K562 (cell line): ENCODE measurements around the gene TRIM27. TPM values are rescaled to one million over a fixed set of nuclear protein-coding genes. Genes with fewer than 3 reads are reported as not detected.

ENCODE experiments used
- BRCA1 ChIP-seq, 2 experiments: fragments of 450-650 bp in 1 of 2; sonication (generic) in 1 of 2; formaldehyde crosslinking in 1 of 2; IDR thresholded peaks; 2 replicates each; pipeline versions ENCODE4 v1.5.0 to v1.6.1; 2017 to 2020; ENCODE audit warnings: mild to moderate bottlenecking in 1 of 2, missing genetic modification reagents in 1 of 2
- GABPB1 ChIP-seq: sonication (generic); formaldehyde crosslinking; IDR thresholded peaks from 2 replicates; pipeline ENCODE4 v1.8.0; 2022; ENCODE audit warnings: mild to moderate bottlenecking, missing genetic modification reagents
- MYBL2 ChIP-seq, 2 experiments: fragments of 450-650 bp in 1 of 2; sonication (generic) in 1 of 2; formaldehyde crosslinking in 1 of 2; IDR thresholded peaks; 2 replicates each; pipeline versions ENCODE4 v1.6.1 to v1.8.1; 2017 to 2022; ENCODE audit warnings: borderline replicate concordance in 1 of 2, inconsistent platforms in 1 of 2, low read depth in 1 of 2, mild to moderate bottlenecking in 1 of 2, missing genetic modification reagents in 1 of 2, moderate library complexity in 1 of 2
- NR3C1 ChIP-seq: sonication (generic); formaldehyde crosslinking; IDR thresholded peaks from 2 replicates; pipeline ENCODE4 v1.8.1; 2022; ENCODE audit warnings: missing genetic modification reagents
- PHF8 ChIP-seq: fragments of 200-600 bp; sonication (generic); IDR thresholded peaks from 2 replicates; pipeline ENCODE4 v1.6.1; 2012; ENCODE audit warnings: mixed run types, mild to moderate bottlenecking, inconsistent platforms, low read length, moderate library complexity, borderline replicate concordance
- POLR2B ChIP-seq: fragments of 450-650 bp; IDR thresholded peaks from 2 replicates; pipeline ENCODE4 v1.6.1; 2018; ENCODE audit warnings: low read depth; ENCODE audit not compliant: partially characterized antibody
- POLR2G ChIP-seq: fragments of 200-400 bp; formaldehyde crosslinking; IDR thresholded peaks from 2 replicates; pipeline ENCODE4 v1.6.1; 2017; ENCODE audit warnings: low read depth, mild to moderate bottlenecking, antibody characterized with exemption, low read length, moderate library complexity
- POLR3A ChIP-seq: IDR thresholded peaks from 2 replicates; pipeline ENCODE4 v1.6.1; 2011; ENCODE audit warnings: borderline replicate concordance, mild to moderate bottlenecking, moderate library complexity; ENCODE audit not compliant: insufficient read length, insufficient read depth; ENCODE audit errors: extremely low read depth
- PPARD ChIP-seq: fragments of 250-450 bp; sonication (Bioruptor Pico); IDR thresholded peaks from 2 replicates; pipeline ENCODE4 v1.8.0; 2022; ENCODE audit warnings: inconsistent platforms, mild to moderate bottlenecking, moderate library complexity
- PYGO2 ChIP-seq: fragments of 450-650 bp; IDR thresholded peaks from 2 replicates; pipeline ENCODE4 v1.6.1; 2016; ENCODE audit warnings: mild to moderate bottlenecking, missing genetic modification characterization, moderate library complexity, missing compliant biosample characterization
- RBBP5 ChIP-seq: fragments of 200-600 bp; sonication (generic); IDR thresholded peaks from 2 replicates; pipeline ENCODE4 v1.6.1; 2012; ENCODE audit warnings: borderline replicate concordance, mild to moderate bottlenecking, low read length, control low read depth, inconsistent platforms; ENCODE audit not compliant: insufficient read depth, poor library complexity, severe bottlenecking
- RBM25 ChIP-seq: fragments of 200-400 bp; formaldehyde crosslinking; IDR thresholded peaks from 2 replicates; pipeline ENCODE4 v1.6.1; 2018; ENCODE audit warnings: low read length, low read depth, moderate library complexity; ENCODE audit not compliant: severe bottlenecking
- TFAM ChIP-seq: fragments of 250-450 bp; sonication (Bioruptor Pico); conservative IDR thresholded peaks from 2 replicates; pipeline ENCODE4 v1.5.0; 2021; ENCODE audit warnings: mild to moderate bottlenecking, moderate library complexity
- XRCC5 ChIP-seq: fragments of 200-400 bp; formaldehyde crosslinking; IDR thresholded peaks from 2 replicates; pipeline ENCODE4 v1.6.1; 2017; ENCODE audit warnings: low read depth, mild to moderate bottlenecking, low read length
- ZBTB17 ChIP-seq: fragments of 450-650 bp; formaldehyde crosslinking; IDR thresholded peaks from 2 replicates; pipeline ENCODE4 v1.4.0; 2020; ENCODE audit warnings: mild to moderate bottlenecking
- polyA plus RNA-seq, 8 experiments: library from polyadenylated mRNA; depleted of rRNA in 4 of 8; stranded (reverse) in 5 of 8; unstranded in 3 of 8; fragments of >200 nt; fragmentation: Nextera tagmentation in 2 of 8; fragmentation: Illumina TruSeq in 1 of 8; extraction: Ambion mirVana in 2 of 8; extraction: Trizol in 1 of 8; gene quantifications; 2 replicates each; pipeline versions ENCODE4 v1.2.1 to v1.2.3, GENCODE V29; 2011 to 2014; ENCODE audit warnings: inconsistent platforms in 1 of 8, missing spikeins in 1 of 8
- total RNA-seq, 7 experiments: library from RNA; depleted of rRNA in 6 of 7; stranded (reverse); fragments of >200 nt in 6 of 7; fragmentation: Illumina TruSeq in 2 of 7; extraction: Trizol in 2 of 7; gene quantifications; 2 replicates each; pipeline versions ENCODE4 v1.2.1 to v1.2.3, GENCODE V29; 2011 to 2021; ENCODE audit warnings: low replicate concordance in 1 of 7
- TF ChIP-seq, protein P1 (sequence below): fragments of 450-650 bp; IDR thresholded peaks from 2 replicates; pipeline ENCODE4 v1.6.1; 2017; ENCODE audit warnings: antibody characterized with exemption, mild to moderate bottlenecking
- TF ChIP-seq, protein P2 (sequence below): sonication (generic); formaldehyde crosslinking; IDR thresholded peaks from 2 replicates; pipeline ENCODE4 v1.8.1; 2022; ENCODE audit warnings: missing genetic modification reagents
- TF ChIP-seq, protein P3 (sequence below): fragments of 450-650 bp; conservative IDR thresholded peaks from 2 replicates; pipeline ENCODE4 v1.6.1; 2016; ENCODE audit warnings: missing genetic modification characterization, low read depth, mild to moderate bottlenecking, control low read depth, missing compliant biosample characterization

Gene TRIM27
- total and polyA plus RNA-seq, 9 of the 15 experiments (the other 6 are each of a cell fraction or from before 2014, with no cell fraction given): 37.7 to 235 (median 122) TPM

DNA sequence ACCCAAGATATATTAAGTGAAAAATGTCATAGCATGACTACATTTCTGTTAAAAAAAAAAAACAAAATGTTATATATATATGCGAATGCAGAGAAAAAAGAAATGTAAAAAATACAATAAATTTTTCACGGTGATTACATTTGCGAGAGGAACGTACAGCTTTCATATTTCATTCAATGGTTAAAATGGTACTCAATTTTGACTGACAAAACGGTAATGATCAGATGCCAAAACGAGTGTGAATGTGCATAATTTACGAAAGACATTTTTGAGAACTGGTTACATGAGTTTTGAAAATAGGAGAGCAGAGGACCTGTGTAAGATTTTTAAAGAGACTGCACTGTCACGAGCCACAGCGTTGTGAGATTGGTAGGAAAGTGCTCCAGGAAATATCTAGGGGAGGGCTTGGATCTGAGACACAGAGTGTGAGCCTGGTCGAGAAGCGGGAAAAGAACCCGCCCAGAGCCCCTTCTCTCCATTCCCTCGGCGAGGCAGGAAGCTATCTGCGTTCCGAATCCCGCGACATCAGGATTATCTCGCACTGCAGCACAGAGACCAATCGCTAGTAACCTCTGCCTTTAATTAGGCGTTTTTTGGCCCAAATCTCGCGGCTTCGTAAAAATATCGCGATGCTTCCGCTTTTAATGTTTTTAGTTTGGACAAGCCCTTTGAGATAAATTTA lies 28.5 kb downstream of the TRIM27 start (continued):
- peak; percentile 90 for TF ChIP-seq POLR2B
- no peak for TF ChIP-seq ZBTB17 (CRISPR knock-in tag)
- TF ChIP-seq POLR3A: no peak
- TF ChIP-seq, protein P1, sequence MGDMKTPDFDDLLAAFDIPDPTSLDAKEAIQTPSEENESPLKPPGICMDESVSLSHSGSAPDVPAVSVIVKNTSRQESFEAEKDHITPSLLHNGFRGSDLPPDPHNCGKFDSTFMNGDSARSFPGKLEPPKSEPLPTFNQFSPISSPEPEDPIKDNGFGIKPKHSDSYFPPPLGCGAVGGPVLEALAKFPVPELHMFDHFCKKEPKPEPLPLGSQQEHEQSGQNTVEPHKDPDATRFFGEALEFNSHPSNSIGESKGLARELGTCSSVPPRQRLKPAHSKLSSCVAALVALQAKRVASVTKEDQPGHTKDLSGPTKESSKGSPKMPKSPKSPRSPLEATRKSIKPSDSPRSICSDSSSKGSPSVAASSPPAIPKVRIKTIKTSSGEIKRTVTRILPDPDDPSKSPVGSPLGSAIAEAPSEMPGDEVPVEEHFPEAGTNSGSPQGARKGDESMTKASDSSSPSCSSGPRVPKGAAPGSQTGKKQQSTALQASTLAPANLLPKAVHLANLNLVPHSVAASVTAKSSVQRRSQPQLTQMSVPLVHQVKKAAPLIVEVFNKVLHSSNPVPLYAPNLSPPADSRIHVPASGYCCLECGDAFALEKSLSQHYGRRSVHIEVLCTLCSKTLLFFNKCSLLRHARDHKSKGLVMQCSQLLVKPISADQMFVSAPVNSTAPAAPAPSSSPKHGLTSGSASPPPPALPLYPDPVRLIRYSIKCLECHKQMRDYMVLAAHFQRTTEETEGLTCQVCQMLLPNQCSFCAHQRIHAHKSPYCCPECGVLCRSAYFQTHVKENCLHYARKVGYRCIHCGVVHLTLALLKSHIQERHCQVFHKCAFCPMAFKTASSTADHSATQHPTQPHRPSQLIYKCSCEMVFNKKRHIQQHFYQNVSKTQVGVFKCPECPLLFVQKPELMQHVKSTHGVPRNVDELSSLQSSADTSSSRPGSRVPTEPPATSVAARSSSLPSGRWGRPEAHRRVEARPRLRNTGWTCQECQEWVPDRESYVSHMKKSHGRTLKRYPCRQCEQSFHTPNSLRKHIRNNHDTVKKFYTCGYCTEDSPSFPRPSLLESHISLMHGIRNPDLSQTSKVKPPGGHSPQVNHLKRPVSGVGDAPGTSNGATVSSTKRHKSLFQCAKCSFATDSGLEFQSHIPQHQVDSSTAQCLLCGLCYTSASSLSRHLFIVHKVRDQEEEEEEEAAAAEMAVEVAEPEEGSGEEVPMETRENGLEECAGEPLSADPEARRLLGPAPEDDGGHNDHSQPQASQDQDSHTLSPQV: peak; percentile 75
- no peak for TF ChIP-seq NR3C1
- 0 out of 2 replicates have a peak, but pooled peaks have one; percentile 50 for TF ChIP-seq XRCC5
- TF ChIP-seq PPARD: no peak
- no peak for TF ChIP-seq GABPB1 (CRISPR knock-in tag)
- TF ChIP-seq MYBL2 (IDR thresholded peaks at IDR 0.05; ENCODE audit: low read depth): peak; percentile 63
- TF ChIP-seq MYBL2 (CRISPR knock-in tag; IDR thresholded peaks at IDR 0.05; ENCODE audit: borderline replicate concordance): no peak
- TF ChIP-seq POLR2G: peak; percentile 72
- peak; percentile 82 for TF ChIP-seq PHF8
- peak; percentile 36; the same call in 1 of the 2 replicates for TF ChIP-seq PYGO2
- TF ChIP-seq TFAM (CRISPR knock-in tag): no peak
- TF ChIP-seq BRCA1 (IDR thresholded peaks at IDR 0.05): no peak
- TF ChIP-seq BRCA1 (CRISPR knock-in tag; IDR thresholded peaks at IDR 0.05): no peak
- peak; percentile 96 for TF ChIP-seq RBM25
- TF ChIP-seq, protein P2, sequence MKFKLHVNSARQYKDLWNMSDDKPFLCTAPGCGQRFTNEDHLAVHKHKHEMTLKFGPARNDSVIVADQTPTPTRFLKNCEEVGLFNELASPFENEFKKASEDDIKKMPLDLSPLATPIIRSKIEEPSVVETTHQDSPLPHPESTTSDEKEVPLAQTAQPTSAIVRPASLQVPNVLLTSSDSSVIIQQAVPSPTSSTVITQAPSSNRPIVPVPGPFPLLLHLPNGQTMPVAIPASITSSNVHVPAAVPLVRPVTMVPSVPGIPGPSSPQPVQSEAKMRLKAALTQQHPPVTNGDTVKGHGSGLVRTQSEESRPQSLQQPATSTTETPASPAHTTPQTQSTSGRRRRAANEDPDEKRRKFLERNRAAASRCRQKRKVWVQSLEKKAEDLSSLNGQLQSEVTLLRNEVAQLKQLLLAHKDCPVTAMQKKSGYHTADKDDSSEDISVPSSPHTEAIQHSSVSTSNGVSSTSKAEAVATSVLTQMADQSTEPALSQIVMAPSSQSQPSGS (CRISPR knock-in tag): no peak
- TF ChIP-seq, protein P3, sequence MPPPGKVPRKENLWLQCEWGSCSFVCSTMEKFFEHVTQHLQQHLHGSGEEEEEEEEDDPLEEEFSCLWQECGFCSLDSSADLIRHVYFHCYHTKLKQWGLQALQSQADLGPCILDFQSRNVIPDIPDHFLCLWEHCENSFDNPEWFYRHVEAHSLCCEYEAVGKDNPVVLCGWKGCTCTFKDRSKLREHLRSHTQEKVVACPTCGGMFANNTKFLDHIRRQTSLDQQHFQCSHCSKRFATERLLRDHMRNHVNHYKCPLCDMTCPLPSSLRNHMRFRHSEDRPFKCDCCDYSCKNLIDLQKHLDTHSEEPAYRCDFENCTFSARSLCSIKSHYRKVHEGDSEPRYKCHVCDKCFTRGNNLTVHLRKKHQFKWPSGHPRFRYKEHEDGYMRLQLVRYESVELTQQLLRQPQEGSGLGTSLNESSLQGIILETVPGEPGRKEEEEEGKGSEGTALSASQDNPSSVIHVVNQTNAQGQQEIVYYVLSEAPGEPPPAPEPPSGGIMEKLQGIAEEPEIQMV (tag): 0 out of 2 replicates have a peak, but pooled peaks have one; percentile 37
- TF ChIP-seq RBBP5: no peak
